Thyroid gland (tissue), 4 donors: Measurements from ENCODE around the gene BOC. TPM values are rescaled to one million over a fixed set of nuclear protein-coding genes. Genes with fewer than 3 reads are reported as not detected.

ENCODE experiments used
- DNase-seq, 2 donors: peaks; one replicate each; pipeline ENCODE4 v3.0.0-alpha.2; 2019
- H3K27ac ChIP-seq, 3 donors: fragments of 200-600 bp; sonication (generic); 1 replicate in 2 of 3; 2 replicates in 1 of 3; pipeline ENCODE4 v1.5.1; 2016 to 2019; ENCODE audit warnings: mild to moderate bottlenecking in 1 of 3, moderate library complexity in 1 of 3
- H3K27me3 ChIP-seq: fragments of 200-600 bp; sonication (generic); one replicate; pipeline ENCODE4 v1.5.1; 2019
- H3K36me3 ChIP-seq, 2 donors: fragments of 200-600 bp; sonication (generic); one replicate each; pipeline ENCODE4 v1.5.1; 2016 to 2019
- H3K4me1 ChIP-seq, 2 donors: fragments of 200-600 bp; sonication (generic); one replicate each; pipeline ENCODE4 v1.5.1; 2017 to 2019
- H3K4me3 ChIP-seq, 3 donors: fragments of 200-600 bp; sonication (generic); replicated peaks in 1 of 3; 1 replicate in 2 of 3; 2 replicates in 1 of 3; pipeline ENCODE4 v1.5.1; 2016; ENCODE audit warnings: mild to moderate bottlenecking in 1 of 3
- H3K9me3 ChIP-seq: fragments of 200-600 bp; sonication (generic); one replicate; pipeline ENCODE4 v1.5.1; 2017
- CTCF ChIP-seq, 6 experiments: fragments of 200-600 bp in 3 of 6; fragments of 450-650 bp in 3 of 6; sonication (generic) in 3 of 6; IDR thresholded peaks; one replicate each; pipeline ENCODE4 v1.5.1; 2016 to 2019; ENCODE audit warnings: antibody characterized with exemption in 6 of 6, mild to moderate bottlenecking in 2 of 6, inconsistent platforms in 1 of 6, moderate library complexity in 1 of 6
- POLR2A ChIP-seq, 2 donors: fragments of 450-650 bp; IDR thresholded peaks; one replicate each; pipeline ENCODE4 v1.6.1; 2017; ENCODE audit warnings: antibody characterized with exemption in 2 of 2, mild to moderate bottlenecking in 2 of 2, moderate library complexity in 1 of 2
- WGBS, 2 donors: methylation state at CpG; one replicate each; pipeline ENCODE4 v1.1.5; 2017; 5-methylcytosine and 5-hydroxymethylcytosine counted together
- intact Hi-C: fragments of 100-400 bp; cut with DNase I; formaldehyde crosslinking; loops from one replicate; pipeline ENCODE4 v1.15.1; 2023
- total RNA-seq, 4 donors: library from RNA; depleted of rRNA; stranded (reverse); fragments of >200 nt; gene quantifications; one replicate each; pipeline ENCODE4 v1.2.3, GENCODE V29; 2016

Gene BOC
- total RNA-seq, 4 donors from 2014 or later, result 40.2 to 68.3 (median 51.2) TPM

GRCh38 chr3:113250566-113250965 lies 39.2 kb downstream of the BOC start:
- TF ChIP-seq CTCF (IDR thresholded peaks at IDR 0.05) (no peak), POLR2A (IDR thresholded peaks at IDR 0.05) (no peak)
- no peak for DNase-seq
- Histone ChIP-seq H3K27ac (no peak overlapping the region), H3K27me3 (no peaks in the 10 kb centered on the region), H3K4me1 (peaks cover 27 to 55% of the 10 kb centered on the region in 2 donors), H3K36me3 (peaks cover 13 to 29% of the 10 kb centered on the region in 2 donors), H3K9me3 (no peaks in the 10 kb centered on the region), H3K4me3 (no peak overlapping the region)
- intact Hi-C loops, result loop anchor here (5.0 kb wide), 1 partner anchor 33 kb away; no protein-coding TSS in a partner anchor
- WGBS, 2 donors, result 92 to 95% methylated on average over 13 to 14 of the region's 14 CpGs

- H3K4me1 ChIP-seq, result peaks cover 19 to 44% of the 10 kb centered on the region in 2 donors
- no peak overlapping the region for H3K4me3 ChIP-seq
- H3K27me3 ChIP-seq, result no peaks in the 10 kb centered on the region
- no peak overlapping the region for H3K27ac ChIP-seq
- 92 to 98% methylated on average over 4 of the region's 4 CpGs for WGBS, 2 donors
- H3K36me3 ChIP-seq, result peaks cover 13 to 29% of the 10 kb centered on the region in 2 donors
- no peak for DNase-seq
- H3K9me3 ChIP-seq, result no peaks in the 10 kb centered on the region
- intact Hi-C loops, result loop anchor here (5.0 kb wide), 1 partner anchor 35 kb away; no protein-coding TSS in a partner anchor
- TF ChIP-seq CTCF (IDR thresholded peaks at IDR 0.05), result no peak
These were observed 40.5 kb downstream of the BOC start for GRCh38 chr3:113251817-113252216.

- Histone ChIP-seq H3K27ac (peak overlapping the region in 1 of 3 donors; percentile 16), H3K9me3 (no peaks in the 10 kb centered on the region), H3K36me3 (peaks cover 13 to 29% of the 10 kb centered on the region in 2 donors), H3K4me1 (peaks cover 15 to 37% of the 10 kb centered on the region in 2 donors), H3K4me3 (no peak overlapping the region), H3K27me3 (no peaks in the 10 kb centered on the region)
- 91 to 100% methylated on average over 3 to 4 of the region's 4 CpGs for WGBS, 2 donors
- intact Hi-C loops, result loop anchor here (5.0 kb wide), 1 partner anchor 35 kb away; no protein-coding TSS in a partner anchor
- TF ChIP-seq CTCF (IDR thresholded peaks at IDR 0.05) (no peak), POLR2A (IDR thresholded peaks at IDR 0.05) (no peak)
- DNase-seq, result no peak
These were observed 41.2 kb downstream of the BOC start for GRCh38 chr3:113252553-113252952.

GRCh38 chr3:113253702-113254101 lies 42.3 kb downstream of the BOC start:
- Histone ChIP-seq H3K27me3 (no peaks in the 10 kb centered on the region), H3K36me3 (peaks cover 13 to 29% of the 10 kb centered on the region in 2 donors), H3K4me1 (peaks cover 15 to 28% of the 10 kb centered on the region in 2 donors), H3K27ac (peak overlapping the region in 2 of 3 donors; percentile 39 to 48), H3K4me3 (no peak overlapping the region), H3K9me3 (no peaks in the 10 kb centered on the region)
- DNase-seq, result no peak
- intact Hi-C loops, result loop anchor here (5.0 kb wide), 1 partner anchor 36 kb away; no protein-coding TSS in a partner anchor
- TF ChIP-seq CTCF (IDR thresholded peaks at IDR 0.05), result no peak
- TF ChIP-seq POLR2A (IDR thresholded peaks at IDR 0.05), result no peak
- WGBS, 2 donors, result 90 to 97% methylated on average over 3 of the region's 3 CpGs

- TF ChIP-seq CTCF (IDR thresholded peaks at IDR 0.05), result no peak
- no peak for TF ChIP-seq POLR2A (IDR thresholded peaks at IDR 0.05)
- intact Hi-C loops, result loop anchor here (5.0 kb wide), 1 partner anchor 37 kb away; no protein-coding TSS in a partner anchor
- peaks cover 13 to 29% of the 10 kb centered on the region in 2 donors for H3K36me3 ChIP-seq
- DNase-seq, result no peak
- no peaks in the 10 kb centered on the region for H3K27me3 ChIP-seq
- WGBS, 2 donors, result 65 to 75% methylated on average over 14 of the region's 14 CpGs
- no peak overlapping the region for H3K4me3 ChIP-seq
- H3K9me3 ChIP-seq, result no peaks in the 10 kb centered on the region
- H3K27ac ChIP-seq, result peak overlapping the region in 2 of 3 donors; percentile 39 to 48
- peaks cover 21 to 28% of the 10 kb centered on the region in 2 donors for H3K4me1 ChIP-seq
These were observed 43.0 kb downstream of the BOC start for GRCh38 chr3:113254171-113254947.
